SU-DHL-6 (cell line): ENCODE results near the gene FXYD2.

ENCODE experiments used
- EZH2phosphoT487 ChIP-seq: fragments of 200-600 bp; sonication (generic), shearing (Covaris generic); conservative IDR thresholded peaks from 2 replicates; pipeline ENCODE4 v1.6.1; 2018; ENCODE audit warnings: mild to moderate bottlenecking, antibody characterized with exemption, low read length, moderate library complexity, mixed read lengths
- TF ChIP-seq, protein P1 (sequence below): fragments of 200-600 bp; sonication (generic); IDR thresholded peaks from one replicate; pipeline ENCODE4 v1.5.1; 2017; ENCODE audit warnings: antibody characterized with exemption, mild to moderate bottlenecking, low read length, moderate library complexity; ENCODE audit not compliant: insufficient read depth, poor library complexity, severe bottlenecking

DNA sequence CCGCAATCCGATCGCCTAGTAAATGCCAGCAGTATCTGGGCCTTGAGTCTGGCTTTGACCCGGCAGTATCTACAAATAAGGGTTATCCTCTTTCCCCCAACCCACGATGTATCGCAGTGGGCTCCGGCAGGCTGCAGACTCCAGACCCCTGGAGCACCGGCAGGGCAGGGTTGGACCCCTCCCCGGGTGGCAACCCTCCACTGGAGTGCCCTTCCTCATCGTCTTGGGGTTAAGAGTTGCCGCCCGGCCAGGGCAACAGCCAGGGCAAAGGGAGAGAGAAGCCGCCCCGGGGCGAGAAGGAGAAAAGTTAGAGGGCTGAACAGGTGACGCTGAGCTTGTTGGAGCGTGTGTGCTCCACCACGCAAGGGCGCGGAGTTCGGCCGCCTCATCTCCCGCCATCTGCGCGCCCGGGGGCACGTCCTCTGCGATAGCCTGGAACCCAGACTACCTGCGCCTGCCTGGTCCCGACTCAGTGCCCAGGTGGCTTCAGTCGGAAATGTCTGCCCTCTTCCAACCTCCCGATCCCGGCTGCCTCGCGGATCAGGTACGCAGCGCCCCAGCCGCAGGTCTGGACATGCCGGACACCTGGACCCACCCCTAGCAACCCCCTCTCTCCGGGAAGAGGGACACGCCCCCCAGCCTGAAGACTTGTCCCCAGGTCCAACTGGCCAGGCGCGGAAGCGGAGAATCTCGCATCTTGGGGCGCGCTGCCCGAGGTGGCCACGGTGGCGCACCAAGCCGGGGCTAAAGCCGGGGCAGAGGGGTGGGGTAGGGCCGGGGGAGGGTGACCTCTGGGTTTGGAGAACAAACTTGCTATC lies 28.7 kb downstream of the FXYD2 start:
- TF ChIP-seq, protein P1, sequence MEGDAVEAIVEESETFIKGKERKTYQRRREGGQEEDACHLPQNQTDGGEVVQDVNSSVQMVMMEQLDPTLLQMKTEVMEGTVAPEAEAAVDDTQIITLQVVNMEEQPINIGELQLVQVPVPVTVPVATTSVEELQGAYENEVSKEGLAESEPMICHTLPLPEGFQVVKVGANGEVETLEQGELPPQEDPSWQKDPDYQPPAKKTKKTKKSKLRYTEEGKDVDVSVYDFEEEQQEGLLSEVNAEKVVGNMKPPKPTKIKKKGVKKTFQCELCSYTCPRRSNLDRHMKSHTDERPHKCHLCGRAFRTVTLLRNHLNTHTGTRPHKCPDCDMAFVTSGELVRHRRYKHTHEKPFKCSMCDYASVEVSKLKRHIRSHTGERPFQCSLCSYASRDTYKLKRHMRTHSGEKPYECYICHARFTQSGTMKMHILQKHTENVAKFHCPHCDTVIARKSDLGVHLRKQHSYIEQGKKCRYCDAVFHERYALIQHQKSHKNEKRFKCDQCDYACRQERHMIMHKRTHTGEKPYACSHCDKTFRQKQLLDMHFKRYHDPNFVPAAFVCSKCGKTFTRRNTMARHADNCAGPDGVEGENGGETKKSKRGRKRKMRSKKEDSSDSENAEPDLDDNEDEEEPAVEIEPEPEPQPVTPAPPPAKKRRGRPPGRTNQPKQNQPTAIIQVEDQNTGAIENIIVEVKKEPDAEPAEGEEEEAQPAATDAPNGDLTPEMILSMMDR, result no peak
- no peak for TF ChIP-seq EZH2phosphoT487
